GM12878 (cell line): ENCODE measurements around the gene FFAR1.

Experiments
- PAX8 ChIP-seq: fragments of 450-650 bp; IDR thresholded peaks from 2 replicates; pipeline ENCODE4 v1.6.1; 2017; ENCODE audit warnings: mild to moderate bottlenecking, moderate library complexity
- TF ChIP-seq, protein P1 (sequence below), 3 experiments: IDR thresholded peaks in 2 of 3; conservative IDR thresholded peaks in 1 of 3; 2 replicates each; pipeline ENCODE4 v1.5.1; 2011; ENCODE audit warnings: low read depth in 3 of 3, low read length in 3 of 3, mild to moderate bottlenecking in 3 of 3, control low read depth in 2 of 3, moderate library complexity in 2 of 3, inconsistent platforms in 1 of 3, mixed read lengths in 1 of 3; ENCODE audit not compliant: control insufficient read depth in 2 of 3, insufficient read depth in 1 of 3; ENCODE audit errors: extremely low read depth in 1 of 3

DNA sequence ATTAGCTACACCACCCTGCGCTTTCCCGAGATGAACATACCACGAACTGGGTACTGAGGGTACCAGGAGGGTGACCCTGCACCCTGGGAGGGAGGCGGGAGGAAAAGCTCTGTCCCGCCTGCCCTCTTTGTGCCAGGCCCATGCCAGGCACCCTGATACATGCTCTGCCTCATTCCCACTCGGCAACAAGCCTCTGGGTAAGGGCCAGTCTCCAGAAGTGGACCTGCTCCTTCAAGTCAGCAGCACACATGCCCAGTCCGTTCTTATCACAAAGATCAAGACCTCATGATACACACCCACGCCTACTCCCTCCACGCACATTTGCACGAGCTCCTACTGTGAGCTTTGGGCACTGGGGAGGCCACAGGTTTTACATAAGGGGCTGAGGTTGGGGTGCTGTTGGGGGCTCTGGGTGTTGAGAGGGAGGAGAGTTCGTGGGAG lies 2.0 kb upstream of the FFAR1 start:
- no peak for TF ChIP-seq PAX8
- TF ChIP-seq, protein P1, sequence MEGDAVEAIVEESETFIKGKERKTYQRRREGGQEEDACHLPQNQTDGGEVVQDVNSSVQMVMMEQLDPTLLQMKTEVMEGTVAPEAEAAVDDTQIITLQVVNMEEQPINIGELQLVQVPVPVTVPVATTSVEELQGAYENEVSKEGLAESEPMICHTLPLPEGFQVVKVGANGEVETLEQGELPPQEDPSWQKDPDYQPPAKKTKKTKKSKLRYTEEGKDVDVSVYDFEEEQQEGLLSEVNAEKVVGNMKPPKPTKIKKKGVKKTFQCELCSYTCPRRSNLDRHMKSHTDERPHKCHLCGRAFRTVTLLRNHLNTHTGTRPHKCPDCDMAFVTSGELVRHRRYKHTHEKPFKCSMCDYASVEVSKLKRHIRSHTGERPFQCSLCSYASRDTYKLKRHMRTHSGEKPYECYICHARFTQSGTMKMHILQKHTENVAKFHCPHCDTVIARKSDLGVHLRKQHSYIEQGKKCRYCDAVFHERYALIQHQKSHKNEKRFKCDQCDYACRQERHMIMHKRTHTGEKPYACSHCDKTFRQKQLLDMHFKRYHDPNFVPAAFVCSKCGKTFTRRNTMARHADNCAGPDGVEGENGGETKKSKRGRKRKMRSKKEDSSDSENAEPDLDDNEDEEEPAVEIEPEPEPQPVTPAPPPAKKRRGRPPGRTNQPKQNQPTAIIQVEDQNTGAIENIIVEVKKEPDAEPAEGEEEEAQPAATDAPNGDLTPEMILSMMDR (IDR thresholded peaks at IDR 0.05 in 2 of 3, conservative IDR thresholded peaks at IDR 0.05 in 1 of 3; ENCODE audit: control insufficient read depth in 2 of 3, extremely low read depth in 1 of 3, insufficient read depth in 1 of 3, low read depth in 3 of 3, low read length in 3 of 3) = no peak
